Measurements from ENCODE around the gene AK6.

AK6 gene

GRCh38 chr5:69312459-69313160, 56.7 kb downstream of the AK6 start:
- no peak overlapping the region for H3K4me3 Mint-ChIP-seq
- H3K4me1 Mint-ChIP-seq = peaks cover 7% of the 10 kb centered on the region
- DNase-seq (ENCODE audit: low spot score in 2 of 2) = no peak
- peak overlapping the region; percentile 3 for H3K27ac Mint-ChIP-seq
- peaks cover 21% of the 10 kb centered on the region for H3K36me3 Mint-ChIP-seq
- ATAC-seq = no peak
- peaks cover 4% of the 10 kb centered on the region for H3K9me3 Mint-ChIP-seq

GRCh38 chr5:69309380-69309779, 59.9 kb downstream of the AK6 start:
- no peak overlapping the region for H3K27ac Mint-ChIP-seq
- ATAC-seq = no peak
- peaks cover 7% of the 10 kb centered on the region for H3K4me1 Mint-ChIP-seq
- H3K36me3 Mint-ChIP-seq = peaks cover 22% of the 10 kb centered on the region
- H3K4me3 Mint-ChIP-seq = no peak overlapping the region
- DNase-seq (ENCODE audit: low spot score in 2 of 2) = no peak
- H3K9me3 Mint-ChIP-seq = peaks cover 4% of the 10 kb centered on the region

- H3K27ac Mint-ChIP-seq = peak overlapping the region; percentile 23
- peaks cover 15% of the 10 kb centered on the region for H3K36me3 Mint-ChIP-seq
- no peak for DNase-seq (ENCODE audit: low spot score in 2 of 2)
- no peak overlapping the region for H3K4me3 Mint-ChIP-seq
- peak; percentile 60 for ATAC-seq
- peaks cover 7% of the 10 kb centered on the region for H3K4me1 Mint-ChIP-seq
- peaks cover 4% of the 10 kb centered on the region for H3K9me3 Mint-ChIP-seq
Observed at GRCh38 chr5:69308046-69308553, 61.2 kb downstream of the AK6 start.

DNA sequence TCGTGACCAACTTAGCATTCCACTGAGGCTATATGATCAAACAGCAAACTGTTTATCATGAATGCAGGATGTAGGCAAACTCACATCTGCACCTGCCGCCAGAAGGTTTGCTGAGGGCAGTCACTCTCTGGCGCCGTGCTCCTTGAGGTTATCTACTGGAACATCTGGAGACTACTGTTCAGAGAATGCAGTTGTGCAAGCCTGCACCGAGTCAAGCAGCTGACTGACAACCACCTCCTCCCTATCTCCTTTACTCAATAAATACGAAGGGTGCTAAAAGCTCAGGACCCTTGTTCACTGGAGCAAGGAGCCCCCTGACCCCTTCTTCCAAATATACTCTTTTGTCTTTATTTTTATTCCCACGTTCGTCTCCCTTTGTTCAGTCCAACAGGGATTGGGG, 63.8 kb downstream of the AK6 start:
- Mint-ChIP-seq H3K4me3 (no peak overlapping the region), H3K36me3 (peaks cover 15% of the 10 kb centered on the region), H3K27ac (no peak overlapping the region), H3K4me1 (peaks cover 7% of the 10 kb centered on the region), H3K9me3 (peaks cover 4% of the 10 kb centered on the region)
- DNase-seq (ENCODE audit: low spot score in 2 of 2) (no peak), ATAC-seq (no peak)

Measured in stimulated activated effector memory CD8-positive, alpha-beta T cell treated with anti-CD3 and anti-CD28 coated beads, Interleukin-12 subunit alpha, Interleukin-12 subunit beta, amount 100 ng/mL, for 72 hours (primary cell).